Mucosa of stomach (tissue), 1 donor: ENCODE results near the gene CXADR.

Source experiments
- H3K27me3 ChIP-seq: one replicate; pipeline ENCODE4 v1.7.0; 2013; ENCODE audit warnings: mild to moderate bottlenecking, low read length; ENCODE audit not compliant: control insufficient read depth, insufficient read depth
- H3K36me3 ChIP-seq: one replicate; pipeline ENCODE4 v1.7.0; 2013; ENCODE audit warnings: low read length; ENCODE audit not compliant: control insufficient read depth, insufficient read depth
- H3K4me1 ChIP-seq: one replicate; pipeline ENCODE4 v1.7.0; 2013; ENCODE audit warnings: mild to moderate bottlenecking, low read length; ENCODE audit not compliant: control insufficient read depth, insufficient read depth
- H3K4me3 ChIP-seq: one replicate; pipeline ENCODE4 v1.7.0; 2013; ENCODE audit warnings: low read length
- H3K9ac ChIP-seq: one replicate; pipeline ENCODE4 v1.7.0; 2013; ENCODE audit warnings: mild to moderate bottlenecking, low read length, moderate library complexity
- H3K9me3 ChIP-seq: one replicate; pipeline ENCODE4 v1.7.0; 2013; ENCODE audit warnings: mild to moderate bottlenecking, low read length, moderate library complexity; ENCODE audit not compliant: control insufficient read depth
- donor health status: Pancreatic carcinoma.

The CXADR gene

DNA sequence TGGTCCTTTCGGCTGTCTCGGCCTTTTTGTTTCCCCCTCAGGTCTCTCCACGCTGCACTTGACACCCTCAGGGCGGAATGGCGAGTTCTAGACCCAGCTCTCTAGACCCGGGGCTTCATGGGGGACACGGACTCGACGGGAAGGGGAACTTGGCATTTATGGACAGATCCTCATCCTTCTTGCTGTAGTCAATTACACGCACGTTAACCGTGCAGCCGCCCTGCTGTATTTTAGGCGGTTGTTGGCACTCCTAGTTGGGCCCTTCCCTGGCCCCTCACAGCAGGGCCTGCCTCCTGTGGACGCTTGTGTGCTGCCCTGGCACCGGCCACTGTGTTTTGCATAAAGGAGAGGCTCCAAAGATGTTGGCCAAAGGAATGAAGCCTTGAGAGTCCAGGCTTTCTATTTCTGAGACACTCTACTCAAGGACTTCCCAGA, 100.4 kb downstream of the CXADR start:
- Histone ChIP-seq H3K36me3 (no peaks in the 10 kb centered on the region), H3K4me3 (peak overlapping the region; percentile 65), H3K4me1 (peaks cover 6% of the 10 kb centered on the region), H3K27me3 (no peaks in the 10 kb centered on the region), H3K9ac (peak overlapping the region; percentile 90), H3K9me3 (no peaks in the 10 kb centered on the region)

DNA sequence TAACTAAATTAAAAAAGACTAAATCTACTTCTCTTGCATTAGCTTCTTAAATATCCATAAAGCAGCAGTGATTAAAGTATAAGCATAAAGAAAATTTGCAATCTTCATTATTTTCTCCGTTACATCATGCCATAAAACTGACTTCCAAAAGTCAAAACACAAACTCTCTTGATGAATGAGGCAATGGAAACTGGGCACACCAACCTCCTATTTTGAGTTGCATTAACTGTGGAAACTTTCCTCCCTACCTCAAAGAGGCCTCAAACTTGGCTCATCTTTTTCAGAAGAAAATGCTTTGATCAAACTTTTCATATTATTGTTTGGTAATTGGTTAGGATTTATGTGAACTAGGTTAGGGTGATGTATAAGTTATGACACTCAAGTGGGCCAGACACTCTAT, 104.0 kb downstream of the CXADR start:
- no peaks in the 10 kb centered on the region for H3K36me3 ChIP-seq

DNA sequence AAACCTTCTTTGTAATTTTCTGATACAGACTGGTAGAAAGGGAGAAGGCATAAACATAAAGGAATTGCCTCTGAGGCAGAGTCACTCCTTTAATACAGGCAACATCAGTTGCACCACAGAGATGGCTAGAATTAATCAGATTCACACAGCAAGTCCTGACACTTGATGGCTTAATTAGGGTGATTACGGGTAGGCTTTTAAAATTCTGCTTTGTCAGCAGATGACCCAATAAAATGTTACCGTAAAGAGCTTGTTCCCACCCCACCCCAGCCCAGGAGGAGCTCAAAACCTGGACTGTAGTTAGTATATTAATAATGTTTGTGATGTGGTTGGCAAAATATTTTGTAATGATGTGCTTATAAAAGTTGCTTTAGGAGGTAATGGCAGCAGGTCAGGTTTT, 109.2 kb downstream of the CXADR start:
- H3K36me3 ChIP-seq, result no peaks in the 10 kb centered on the region

More for the DNA sequence above, 104.0 kb downstream of the CXADR start:
- no peak overlapping the region for H3K4me3 ChIP-seq
- H3K4me1 ChIP-seq, result no peaks in the 10 kb centered on the region
- no peaks in the 10 kb centered on the region for H3K9me3 ChIP-seq
- H3K9ac ChIP-seq, result no peak overlapping the region
- H3K27me3 ChIP-seq, result no peaks in the 10 kb centered on the region

DNA sequence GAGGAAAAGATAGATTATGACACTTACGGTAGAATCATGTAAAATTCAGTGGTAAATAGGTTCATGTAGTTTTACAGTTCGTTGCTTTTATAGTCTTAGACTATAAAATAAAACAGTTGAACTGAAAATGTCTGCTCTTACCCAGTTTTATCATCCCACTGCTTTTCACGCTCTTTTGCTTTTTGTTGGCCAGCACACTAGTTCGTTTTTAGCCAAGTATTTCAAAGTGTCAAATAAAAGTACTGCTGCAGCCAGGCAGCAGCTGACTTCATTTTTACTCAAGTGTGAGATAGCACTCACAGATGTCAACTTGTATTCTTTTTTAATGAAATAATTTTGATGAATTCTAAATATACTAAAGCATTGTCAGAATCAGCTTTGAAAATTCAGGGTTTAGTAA, 118.4 kb downstream of the CXADR start:
- no peak overlapping the region for H3K4me3 ChIP-seq
- H3K36me3 ChIP-seq, result no peaks in the 10 kb centered on the region
- no peaks in the 10 kb centered on the region for H3K27me3 ChIP-seq
- no peak overlapping the region for H3K9ac ChIP-seq
- H3K9me3 ChIP-seq, result no peaks in the 10 kb centered on the region
- H3K4me1 ChIP-seq, result no peaks in the 10 kb centered on the region

More for the DNA sequence above, 109.2 kb downstream of the CXADR start:
- Histone ChIP-seq H3K9me3 (no peaks in the 10 kb centered on the region), H3K4me1 (no peaks in the 10 kb centered on the region), H3K27me3 (no peaks in the 10 kb centered on the region), H3K9ac (no peak overlapping the region), H3K4me3 (no peak overlapping the region)

DNA sequence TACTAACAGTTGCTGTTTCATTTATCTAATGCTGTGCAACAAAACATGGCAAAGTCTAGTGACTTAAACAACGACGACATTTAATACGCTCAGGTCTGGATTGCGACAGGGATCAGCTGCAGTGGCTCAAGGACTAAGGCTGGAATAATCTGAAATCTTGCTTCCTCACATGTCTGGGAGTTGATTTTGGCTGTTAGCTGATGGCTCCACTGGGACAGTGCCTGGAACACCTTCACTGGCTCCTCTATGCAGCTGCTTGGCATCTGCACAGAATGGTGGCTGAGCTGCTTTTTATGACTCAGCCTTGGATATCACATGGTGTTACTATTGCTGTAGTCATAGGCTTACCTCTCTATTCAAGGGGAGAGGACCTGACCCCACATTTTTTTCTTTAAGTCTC, 123.9 kb downstream of the CXADR start:
- no peaks in the 10 kb centered on the region for H3K36me3 ChIP-seq

DNA sequence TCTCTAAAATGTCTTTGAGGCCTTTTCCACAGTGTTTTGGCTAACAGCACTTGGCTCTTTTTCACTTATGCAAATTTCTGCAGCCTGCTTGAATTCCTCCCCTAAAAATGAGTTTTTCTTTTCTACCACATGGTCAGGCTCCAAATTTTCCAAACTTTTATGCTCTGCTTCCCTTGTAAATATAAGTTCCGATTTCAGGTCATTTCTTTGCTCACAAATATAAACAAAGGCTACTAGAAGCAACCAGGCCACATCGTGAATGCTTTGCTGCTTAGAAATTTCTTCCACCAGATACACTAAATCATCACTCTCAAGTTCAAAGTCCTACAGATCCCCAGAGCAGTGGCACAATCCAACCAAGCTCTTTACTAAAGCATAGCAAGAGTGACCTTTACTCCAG, 128.0 kb downstream of the CXADR start:
- Histone ChIP-seq H3K4me1 (no peaks in the 10 kb centered on the region), H3K27me3 (no peaks in the 10 kb centered on the region), H3K9me3 (no peaks in the 10 kb centered on the region), H3K36me3 (no peaks in the 10 kb centered on the region), H3K4me3 (no peak overlapping the region), H3K9ac (no peak overlapping the region)

More for the DNA sequence above, 123.9 kb downstream of the CXADR start:
- no peaks in the 10 kb centered on the region for H3K9me3 ChIP-seq
- H3K9ac ChIP-seq, result no peak overlapping the region
- H3K4me3 ChIP-seq, result no peak overlapping the region
- H3K4me1 ChIP-seq, result no peaks in the 10 kb centered on the region
- no peaks in the 10 kb centered on the region for H3K27me3 ChIP-seq
